A549 (cell line): Measurements from ENCODE around the gene CRACR2B. TPM values are rescaled to one million over a fixed set of nuclear protein-coding genes. Genes with fewer than 3 reads are reported as not detected.

ENCODE experiments used
- ATAC-seq, 2 experiments: fragments of 200-7000 bp in 1 of 2; fragments of >200 bp in 1 of 2; cut with Nextera tagmentation in 1 of 2; cut with Tn5 transposase in 1 of 2; 3 replicates each; pipeline versions ENCODE4 v1.8.0 to v1.9.1; 2018 to 2020; ENCODE audit warnings: mild to moderate bottlenecking in 1 of 2, moderate library complexity in 1 of 2
- CTCF ChIA-PET: fragments of 300-600 bp; sonication (Branson Sonifier 250); formaldehyde crosslinking; extraction: SDS; loops from one replicate; lab custom pipeline; 2021; ENCODE audit warnings: antibody characterized with exemption, inconsistent platforms; lab: Yijun Ruan, JAX
- POLR2A ChIA-PET: fragments of 350-600 bp; formaldehyde crosslinking; extraction: SDS; loops from one replicate; lab custom pipeline; 2021; ENCODE audit warnings: antibody characterized with exemption, inconsistent platforms; lab: Yijun Ruan, JAX
- DNase-seq, 2 experiments: peaks; one replicate each; pipeline versions ENCODE4 v3.0.0 to v3.0.0-alpha.2; 2011 to 2016; ENCODE audit warnings: low read depth in 1 of 2, low spot score in 1 of 2
- FAIRE-seq: peaks from 2 replicates; lab custom pipeline; 2011; peaks lifted over from hg19 to GRCh38; lab: Jason Lieb, UNC
- H3K27ac ChIP-seq, 2 experiments: fragments of >200 bp; sonication (Bioruptor Twin); formaldehyde crosslinking; 3 replicates each; pipeline ENCODE4 v1.5.1; 2016 to 2017
- H3K4me1 ChIP-seq: fragments of >200 bp; sonication (Bioruptor Twin); formaldehyde crosslinking; 3 replicates; pipeline ENCODE4 v1.6.1; 2016
- H3K4me2 ChIP-seq: fragments of >200 bp; sonication (Bioruptor Twin); formaldehyde crosslinking; 3 replicates; pipeline ENCODE4 v1.6.1; 2016
- H3K4me3 ChIP-seq: fragments of >200 bp; sonication (Bioruptor Twin); formaldehyde crosslinking; 3 replicates; pipeline ENCODE4 v1.5.1; 2016
- H3K9me3 ChIP-seq: fragments of >200 bp; sonication (Bioruptor Twin); formaldehyde crosslinking; 3 replicates; pipeline ENCODE4 v1.6.1; 2016
- ATOH8 ChIP-seq: fragments of 250-450 bp; sonication (Bioruptor Pico); IDR thresholded peaks from 2 replicates; pipeline ENCODE4 v1.5.0; 2020; ENCODE audit warnings: low read depth, mild to moderate bottlenecking, moderate library complexity
- BHLHE40 ChIP-seq: IDR thresholded peaks from 2 replicates; pipeline ENCODE4 v1.6.1; 2012; ENCODE audit warnings: low read depth, low read length, inconsistent platforms
- CBX2 ChIP-seq: fragments of 200-600 bp; sonication (generic); IDR thresholded peaks from 2 replicates; pipeline ENCODE4 v1.6.1; 2016; ENCODE audit warnings: low read depth, mild to moderate bottlenecking, borderline replicate concordance
- CHD4 ChIP-seq: fragments of 200-600 bp; sonication (generic); IDR thresholded peaks from 2 replicates; pipeline ENCODE4 v1.6.1; 2016; ENCODE audit warnings: antibody characterized with exemption, mild to moderate bottlenecking, borderline replicate concordance
- EHMT2 ChIP-seq: fragments of 200-600 bp; sonication (generic); IDR thresholded peaks from 2 replicates; pipeline ENCODE4 v1.6.1; 2016; ENCODE audit warnings: antibody characterized with exemption, low read depth, mild to moderate bottlenecking, moderate library complexity
- ESRRA ChIP-seq: fragments of 150-350 bp; IDR thresholded peaks from 2 replicates; pipeline ENCODE4 v1.6.1; 2014; ENCODE audit warnings: mild to moderate bottlenecking, low read length, borderline replicate concordance
- FOSB ChIP-seq: fragments of 250-450 bp; sonication (Bioruptor Pico); IDR thresholded peaks from 2 replicates; pipeline ENCODE4 v1.5.0; 2020; ENCODE audit warnings: mild to moderate bottlenecking, moderate library complexity
- HDAC2 ChIP-seq: fragments of 200-600 bp; sonication (generic); IDR thresholded peaks from 2 replicates; pipeline ENCODE4 v1.6.1; 2016
- HOXB13 ChIP-seq: fragments of 250-450 bp; sonication (Bioruptor Pico); IDR thresholded peaks from 2 replicates; pipeline ENCODE4 v1.5.0; 2020; ENCODE audit warnings: low read depth, mild to moderate bottlenecking, moderate library complexity
- HOXB5 ChIP-seq: fragments of 250-450 bp; sonication (Bioruptor Pico); IDR thresholded peaks from 2 replicates; pipeline ENCODE4 v1.5.0; 2020; ENCODE audit warnings: mild to moderate bottlenecking, moderate library complexity
- JUNB ChIP-seq: fragments of >200 bp; sonication (Bioruptor Twin); formaldehyde crosslinking; IDR thresholded peaks from 2 replicates; pipeline ENCODE4 v1.6.1; 2016
- MAZ ChIP-seq: fragments of 150-350 bp; IDR thresholded peaks from 2 replicates; pipeline ENCODE4 v1.6.1; 2014; ENCODE audit warnings: antibody characterized with exemption, low read depth, low read length, borderline replicate concordance
- MYC ChIP-seq: IDR thresholded peaks from 2 replicates; pipeline ENCODE4 v1.6.1; 2012; ENCODE audit warnings: mild to moderate bottlenecking, inconsistent platforms, low read length, improper control_type of control experiment, borderline replicate concordance
- NPAS2 ChIP-seq: fragments of 250-450 bp; sonication (Bioruptor Pico); IDR thresholded peaks from 2 replicates; pipeline ENCODE4 v1.8.0; 2022; ENCODE audit warnings: mild to moderate bottlenecking, moderate library complexity, borderline replicate concordance
- NR3C1 ChIP-seq: fragments of >200 bp; sonication (Bioruptor Twin); formaldehyde crosslinking; IDR thresholded peaks from 3 replicates; pipeline ENCODE4 v1.6.1; 2017
- SMC3 ChIP-seq: fragments of >200 bp; sonication (Bioruptor Twin); formaldehyde crosslinking; IDR thresholded peaks from 3 replicates; pipeline ENCODE4 v1.6.1; 2018; ENCODE audit warnings: inconsistent platforms
- SREBF2 ChIP-seq: fragments of 450-650 bp; IDR thresholded peaks from 2 replicates; pipeline ENCODE4 v1.6.1; 2014; ENCODE audit warnings: mild to moderate bottlenecking, moderate library complexity
- ZC3H11A ChIP-seq: fragments of 450-650 bp; IDR thresholded peaks from 2 replicates; pipeline ENCODE4 v1.6.1; 2014; ENCODE audit warnings: antibody characterized with exemption, mild to moderate bottlenecking
- ZNF302 ChIP-seq: fragments of 250-450 bp; sonication (Bioruptor Pico); IDR thresholded peaks from 2 replicates; pipeline ENCODE4 v1.9.0; 2021; ENCODE audit warnings: inconsistent platforms, mild to moderate bottlenecking, moderate library complexity
- ZSCAN20 ChIP-seq: fragments of 250-450 bp; sonication (Bioruptor Pico); IDR thresholded peaks from 2 replicates; pipeline ENCODE4 v1.8.0; 2022; ENCODE audit warnings: mild to moderate bottlenecking, moderate library complexity
- whole genome bisulfite sequencing: methylation state at CpG from one replicate; pipeline ENCODE4 v1.1.6; 2017; ENCODE audit errors: missing lambda C conversion rate; 5-methylcytosine and 5-hydroxymethylcytosine counted together
- polyA plus RNA-seq, 4 experiments: library from polyadenylated mRNA; depleted of rRNA in 3 of 4; stranded (reverse); fragments of >200 nt; fragmentation: RNase III in 1 of 4; extraction: RNeasy Plus Mini Kit Qiagen cat#74134 plus additional on column Dnase treatment in 1 of 4; gene quantifications; 2 replicates in 3 of 4; 3 replicates in 1 of 4; pipeline ENCODE4 v1.2.3, GENCODE V29; 2011 to 2017
- TF ChIP-seq, protein P1 (sequence below): IDR thresholded peaks from 2 replicates; pipeline ENCODE4 v1.6.1; 2012
- TF ChIP-seq, protein P2 (sequence below): fragments of >200 bp; sonication (Bioruptor Twin); formaldehyde crosslinking; IDR thresholded peaks from 2 replicates; pipeline ENCODE4 v1.6.1; 2016

Gene CRACR2B
- polyA plus RNA-seq, 2 of the 4 experiments (the other 2 are of a cell fraction) = 1.2 to 3.0 TPM

DNA sequence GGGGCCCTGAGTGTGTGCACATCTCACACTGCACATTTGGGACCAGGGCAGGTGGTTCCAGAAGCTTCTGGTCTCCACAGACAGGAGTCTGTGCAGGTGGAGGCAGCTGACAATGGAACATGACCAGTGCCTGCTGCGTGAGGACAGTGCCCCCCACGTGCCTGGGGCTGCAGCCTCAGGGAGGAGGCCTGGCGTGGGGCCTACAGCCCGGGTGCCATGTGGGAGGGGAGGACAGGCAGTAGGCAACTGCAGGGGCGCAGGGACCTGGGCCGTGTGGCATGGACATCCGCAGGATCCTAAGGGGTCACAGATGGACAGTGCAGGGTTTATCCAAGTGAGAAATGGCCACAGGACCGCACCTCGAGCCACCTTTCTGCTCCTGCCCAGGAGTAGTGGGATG is 43.8 kb downstream of the CRACR2B start:
- Histone ChIP-seq H3K4me2 (no peak overlapping the region), H3K27ac (no peak overlapping the region), H3K9me3 (no peaks in the 10 kb centered on the region), H3K4me1 (peaks cover 11% of the 10 kb centered on the region; the same call in 2 of the 3 replicates), H3K4me3 (no peak overlapping the region)
- ATAC-seq (no peak), FAIRE-seq (no peak), DNase-seq (no peak)
- CTCF ChIA-PET = interaction anchor here (0.6 to 2.2 kb wide), 5 partner anchors 11 to 180 kb away, joined by 3 to 8 read pairs (median 3); no protein-coding TSS in a partner anchor
- WGBS = 84% methylated on average over 8 of the region's 9 CpGs
- POLR2A ChIA-PET = no interaction called here
- TF ChIP-seq HOXB13 (CRISPR knock-in tag) = no peak
- TF ChIP-seq MYC = no peak
- no peak for TF ChIP-seq CHD4
- TF ChIP-seq MAZ = no peak
- TF ChIP-seq, protein P1, sequence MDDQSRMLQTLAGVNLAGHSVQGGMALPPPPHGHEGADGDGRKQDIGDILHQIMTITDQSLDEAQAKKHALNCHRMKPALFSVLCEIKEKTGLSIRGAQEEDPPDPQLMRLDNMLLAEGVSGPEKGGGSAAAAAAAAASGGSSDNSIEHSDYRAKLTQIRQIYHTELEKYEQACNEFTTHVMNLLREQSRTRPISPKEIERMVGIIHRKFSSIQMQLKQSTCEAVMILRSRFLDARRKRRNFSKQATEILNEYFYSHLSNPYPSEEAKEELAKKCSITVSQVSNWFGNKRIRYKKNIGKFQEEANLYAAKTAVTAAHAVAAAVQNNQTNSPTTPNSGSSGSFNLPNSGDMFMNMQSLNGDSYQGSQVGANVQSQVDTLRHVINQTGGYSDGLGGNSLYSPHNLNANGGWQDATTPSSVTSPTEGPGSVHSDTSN = no peak
- no peak for TF ChIP-seq BHLHE40
- no peak for TF ChIP-seq JUNB
- TF ChIP-seq EHMT2 = no peak

DNA sequence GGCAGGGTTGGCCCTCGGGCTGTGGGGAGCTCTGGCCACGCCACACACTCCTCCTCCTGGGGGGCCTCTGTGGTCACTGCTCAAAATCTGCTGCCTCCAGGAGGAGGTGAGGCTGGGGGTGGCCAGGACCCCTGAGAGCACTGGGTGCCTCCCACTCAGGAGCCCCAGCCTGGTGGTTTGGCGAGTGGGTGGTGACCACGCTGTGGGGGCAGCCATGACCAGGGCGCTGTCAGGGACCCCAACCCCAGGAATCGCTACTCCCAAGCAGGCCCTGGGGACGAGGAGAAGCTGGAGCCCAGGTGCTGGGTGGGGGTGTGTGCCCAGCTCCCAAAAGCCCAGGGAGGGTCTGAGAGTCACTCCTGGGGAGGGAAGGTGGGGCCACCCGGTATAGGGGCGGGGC is 45.1 kb downstream of the CRACR2B start:
- Histone ChIP-seq H3K9me3 (no peaks in the 10 kb centered on the region), H3K27ac (no peak overlapping the region), H3K4me1 (peaks cover 5% of the 10 kb centered on the region; the same call in 1 of the 3 replicates), H3K4me2 (no peak overlapping the region), H3K4me3 (no peak overlapping the region)
- CTCF ChIA-PET = interaction anchor here (1.2 to 2.2 kb wide), 3 partner anchors 25 to 178 kb away, joined by 3 to 8 read pairs (median 5); no protein-coding TSS in a partner anchor
- POLR2A ChIA-PET = no interaction called here
- DNase-seq = no peak
- no peak for TF ChIP-seq NR3C1
- TF ChIP-seq EHMT2 = no peak
- TF ChIP-seq HOXB5 (CRISPR knock-in tag) = no peak
- no peak for TF ChIP-seq SREBF2
- TF ChIP-seq NPAS2 (CRISPR knock-in tag) = no peak
- TF ChIP-seq ATOH8 (CRISPR knock-in tag) = no peak
- no peak for TF ChIP-seq HOXB13 (CRISPR knock-in tag)
- TF ChIP-seq ZSCAN20 (CRISPR knock-in tag) = no peak
- no peak for TF ChIP-seq FOSB (CRISPR knock-in tag)
- TF ChIP-seq ZNF302 (CRISPR knock-in tag) = no peak
- no peak for TF ChIP-seq SMC3
- TF ChIP-seq ESRRA = no peak
- ATAC-seq = no peak
- 80% methylated on average over 9 of the region's 9 CpGs for WGBS
- no peak for FAIRE-seq

GRCh38 chr11:873706-874105 is 46.0 kb downstream of the CRACR2B start:
- FAIRE-seq = no peak

More at GRCh38 chr11:873706-874105, 46.0 kb downstream of the CRACR2B start:
- 84% methylated on average over 11 of the region's 12 CpGs for WGBS
- DNase-seq (no peak), ATAC-seq (no peak)
- H3K4me1 ChIP-seq = peaks cover 5% of the 10 kb centered on the region; the same call in 1 of the 3 replicates
- H3K27ac ChIP-seq = no peak overlapping the region
- no peak overlapping the region for H3K4me3 ChIP-seq
- POLR2A ChIA-PET = no interaction called here
- TF ChIP-seq JUNB (no peak), CBX2 (no peak), ZC3H11A (no peak), MAZ (no peak), HDAC2 (no peak)
- TF ChIP-seq, protein P2, sequence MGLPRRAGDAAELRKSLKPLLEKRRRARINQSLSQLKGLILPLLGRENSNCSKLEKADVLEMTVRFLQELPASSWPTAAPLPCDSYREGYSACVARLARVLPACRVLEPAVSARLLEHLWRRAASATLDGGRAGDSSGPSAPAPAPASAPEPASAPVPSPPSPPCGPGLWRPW = no peak
- TF ChIP-seq, all 56 proteins: peak for 0
- CTCF ChIA-PET = interaction anchor here (1.0 to 2.2 kb wide), 3 partner anchors 8 to 26 kb away, joined by 3 to 5 read pairs (median 4); no protein-coding TSS in a partner anchor
- Histone ChIP-seq H3K4me2 (no peak overlapping the region), H3K9me3 (no peaks in the 10 kb centered on the region)
